Osteoblast (primary cell): ENCODE measurements around the gene TADA2A. TPM values are rescaled to one million over a fixed set of nuclear protein-coding genes. Genes with fewer than 3 reads are reported as not detected.

Experiments
- DNase-seq: peaks from one replicate; pipeline ENCODE4 v3.0.0; 2011; ENCODE audit warnings: low spot score, mixed read lengths; ENCODE audit not compliant: insufficient read length; ENCODE audit errors: missing footprints
- H2AFZ ChIP-seq: 2 replicates; pipeline ENCODE4 v1.6.0; 2011; ENCODE audit warnings: mild to moderate bottlenecking, low read length
- H3K27ac ChIP-seq: 2 replicates; pipeline ENCODE4 v1.5.1; 2011; ENCODE audit warnings: mild to moderate bottlenecking, low read depth, low read length, moderate library complexity
- H3K27me3 ChIP-seq: 2 replicates; pipeline ENCODE4 v1.6.0; 2012; ENCODE audit warnings: mild to moderate bottlenecking, control low read depth, inconsistent platforms, low read length, moderate library complexity; ENCODE audit not compliant: insufficient read depth
- H3K36me3 ChIP-seq: 2 replicates; pipeline ENCODE4 v1.5.1; 2011; ENCODE audit warnings: mild to moderate bottlenecking, low read length, control low read depth, moderate library complexity; ENCODE audit not compliant: insufficient read depth
- H3K4me1 ChIP-seq: 2 replicates; pipeline ENCODE4 v1.5.1; 2011; ENCODE audit warnings: mild to moderate bottlenecking, low read length, control low read depth, moderate library complexity; ENCODE audit not compliant: insufficient read depth
- H3K4me2 ChIP-seq: 2 replicates; pipeline ENCODE4 v1.6.0; 2011; ENCODE audit warnings: mild to moderate bottlenecking, low read length; ENCODE audit not compliant: insufficient read depth
- H3K4me3 ChIP-seq: fragments of 200-600 bp; sonication (generic); 3 replicates; pipeline ENCODE4 v1.5.1; 2012; ENCODE audit warnings: mild to moderate bottlenecking, low read length, inconsistent platforms; ENCODE audit not compliant: insufficient read depth
- H3K79me2 ChIP-seq: 2 replicates; pipeline ENCODE4 v1.6.0; 2012; ENCODE audit warnings: mild to moderate bottlenecking, low read length, control low read depth, inconsistent platforms; ENCODE audit not compliant: insufficient read depth
- H3K9me3 ChIP-seq: 2 replicates; pipeline ENCODE4 v1.5.1; 2011; ENCODE audit warnings: low read depth, low read length, control low read depth
- H4K20me1 ChIP-seq: 2 replicates; pipeline ENCODE4 v1.6.0; 2012; ENCODE audit warnings: mild to moderate bottlenecking, low read length, control low read depth; ENCODE audit not compliant: insufficient read depth
- total RNA-seq: library from RNA; depleted of rRNA; stranded (reverse); fragments of >200 nt; gene quantifications from 2 replicates; pipeline ENCODE4 v1.2.3, GENCODE V29; 2012
- TF ChIP-seq, protein P1 (sequence below): IDR thresholded peaks from 2 replicates; pipeline ENCODE4 v1.5.1; 2011; ENCODE audit warnings: mild to moderate bottlenecking, low read depth, low read length, moderate library complexity; ENCODE audit errors: extremely low read depth

TADA2A gene
- total RNA-seq, 1 donor = 21.4 TPM

GRCh38 chr17:37493249-37494027 is 86.8 kb downstream of the TADA2A start:
- Histone ChIP-seq H2AFZ (no peak overlapping the region), H3K36me3 (no peaks in the 10 kb centered on the region), H3K79me2 (peaks cover 78% of the 10 kb centered on the region), H4K20me1 (peaks cover 13% of the 10 kb centered on the region), H3K4me2 (peak overlapping the region; percentile 91), H3K4me3 (peak overlapping the region; percentile 47), H3K27ac (peak overlapping the region; percentile 97), H3K27me3 (no peaks in the 10 kb centered on the region), H3K9me3 (no peaks in the 10 kb centered on the region), H3K4me1 (peaks cover 57% of the 10 kb centered on the region)
- DNase-seq = peak; percentile 92
- TF ChIP-seq, protein P1, sequence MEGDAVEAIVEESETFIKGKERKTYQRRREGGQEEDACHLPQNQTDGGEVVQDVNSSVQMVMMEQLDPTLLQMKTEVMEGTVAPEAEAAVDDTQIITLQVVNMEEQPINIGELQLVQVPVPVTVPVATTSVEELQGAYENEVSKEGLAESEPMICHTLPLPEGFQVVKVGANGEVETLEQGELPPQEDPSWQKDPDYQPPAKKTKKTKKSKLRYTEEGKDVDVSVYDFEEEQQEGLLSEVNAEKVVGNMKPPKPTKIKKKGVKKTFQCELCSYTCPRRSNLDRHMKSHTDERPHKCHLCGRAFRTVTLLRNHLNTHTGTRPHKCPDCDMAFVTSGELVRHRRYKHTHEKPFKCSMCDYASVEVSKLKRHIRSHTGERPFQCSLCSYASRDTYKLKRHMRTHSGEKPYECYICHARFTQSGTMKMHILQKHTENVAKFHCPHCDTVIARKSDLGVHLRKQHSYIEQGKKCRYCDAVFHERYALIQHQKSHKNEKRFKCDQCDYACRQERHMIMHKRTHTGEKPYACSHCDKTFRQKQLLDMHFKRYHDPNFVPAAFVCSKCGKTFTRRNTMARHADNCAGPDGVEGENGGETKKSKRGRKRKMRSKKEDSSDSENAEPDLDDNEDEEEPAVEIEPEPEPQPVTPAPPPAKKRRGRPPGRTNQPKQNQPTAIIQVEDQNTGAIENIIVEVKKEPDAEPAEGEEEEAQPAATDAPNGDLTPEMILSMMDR = no peak

DNA sequence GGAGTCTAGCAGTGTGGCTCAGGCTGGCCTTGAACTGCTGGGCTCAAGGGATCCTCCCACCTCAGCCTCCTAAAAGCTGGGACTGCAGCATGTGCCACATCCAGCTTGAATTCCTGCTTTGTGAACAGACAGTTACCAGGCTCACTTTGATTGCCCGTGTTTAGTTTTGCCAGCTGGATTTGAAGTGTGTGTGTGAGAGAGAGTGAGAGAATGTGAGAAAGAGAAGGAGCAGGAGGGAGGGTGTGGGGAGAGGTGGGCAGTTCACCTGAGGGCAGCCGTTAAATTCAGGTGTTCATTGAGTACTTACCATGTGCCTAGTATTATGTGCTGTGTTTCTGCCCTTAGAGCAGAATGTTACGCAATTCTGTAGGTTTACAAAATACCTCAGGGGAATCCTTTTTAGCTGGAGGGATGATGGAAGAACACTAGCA is 87.7 kb downstream of the TADA2A start:
- Histone ChIP-seq H3K4me2 (peak overlapping the region; percentile 91), H3K79me2 (peaks cover 88% of the 10 kb centered on the region), H3K27me3 (no peaks in the 10 kb centered on the region), H4K20me1 (peaks cover 19% of the 10 kb centered on the region), H3K9me3 (no peaks in the 10 kb centered on the region), H3K36me3 (no peaks in the 10 kb centered on the region), H3K4me3 (peak overlapping the region; percentile 9), H2AFZ (no peak overlapping the region), H3K27ac (peak overlapping the region; percentile 97), H3K4me1 (peaks cover 49% of the 10 kb centered on the region)
- TF ChIP-seq, protein P1 = no peak
- DNase-seq = no peak

DNA sequence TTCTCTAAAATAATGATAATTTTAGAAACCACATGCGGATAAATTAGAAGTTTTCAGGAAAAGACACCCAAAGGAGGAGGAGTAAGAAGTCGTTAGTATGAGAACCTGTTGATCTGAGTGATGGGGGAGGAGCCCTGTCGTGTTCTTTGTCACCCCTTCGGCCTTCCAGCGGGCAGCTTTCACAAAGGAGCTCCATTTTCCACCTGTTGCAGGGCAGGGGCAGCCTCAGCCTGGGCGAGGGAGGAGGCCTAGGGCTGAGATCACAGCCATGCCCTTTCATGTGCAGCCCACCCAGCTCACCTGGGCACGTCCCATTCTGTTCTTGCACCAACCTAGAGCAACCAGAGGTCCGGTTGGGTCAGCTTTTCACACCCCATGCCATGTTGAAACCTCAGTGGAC is 88.3 kb downstream of the TADA2A start:
- H3K27ac ChIP-seq = peak overlapping the region; percentile 97
- H3K4me2 ChIP-seq = no peak overlapping the region
- no peaks in the 10 kb centered on the region for H3K27me3 ChIP-seq
- H3K4me3 ChIP-seq = no peak overlapping the region
- peaks cover 23% of the 10 kb centered on the region for H4K20me1 ChIP-seq
- TF ChIP-seq, protein P1 = no peak
- no peak overlapping the region for H2AFZ ChIP-seq
- no peaks in the 10 kb centered on the region for H3K36me3 ChIP-seq
- H3K79me2 ChIP-seq = peaks cover 93% of the 10 kb centered on the region
- no peak for DNase-seq
- H3K4me1 ChIP-seq = peaks cover 49% of the 10 kb centered on the region
- H3K9me3 ChIP-seq = no peaks in the 10 kb centered on the region

GRCh38 chr17:37500378-37500777 is 93.7 kb downstream of the TADA2A start:
- no peaks in the 10 kb centered on the region for H3K9me3 ChIP-seq
- no peak overlapping the region for H3K4me3 ChIP-seq
- peaks cover 10% of the 10 kb centered on the region for H3K36me3 ChIP-seq
- no peak for DNase-seq
- no peak overlapping the region for H3K27ac ChIP-seq
- TF ChIP-seq, protein P1 = no peak
- H3K4me2 ChIP-seq = no peak overlapping the region
- H4K20me1 ChIP-seq = peaks cover 46% of the 10 kb centered on the region
- H3K27me3 ChIP-seq = no peaks in the 10 kb centered on the region
- H3K79me2 ChIP-seq = peaks cover 98% of the 10 kb centered on the region
- no peaks in the 10 kb centered on the region for H3K4me1 ChIP-seq
- H2AFZ ChIP-seq = no peak overlapping the region
